Endothelial cell of umbilical vein (primary cell): ENCODE results near the gene LRIF1. TPM values are rescaled to one million over a fixed set of nuclear protein-coding genes. Genes with fewer than 3 reads are reported as not detected.

ENCODE experiments used
- BruUV-seq: library from RNA; stranded (reverse); fragments of 400-500 nt; replicated peaks from 2 replicates; lab custom pipeline; 2021; lab: Mats Ljungman, UMichigan
- CTCF ChIA-PET: fragments of 300-600, 350-600 bp; sonication (Branson Sonifier 250); formaldehyde crosslinking; loops from one replicate; lab custom pipeline; 2021; ENCODE audit warnings: antibody characterized with exemption, inconsistent platforms; lab: Charles Lee
- POLR2A ChIA-PET: fragments of 300-600, 350-600 bp; sonication (Branson Sonifier 250); formaldehyde crosslinking; loops from one replicate; lab custom pipeline; 2021; ENCODE audit warnings: antibody characterized with exemption, inconsistent platforms; lab: Charles Lee
- DNase-seq: peaks from one replicate; pipeline ENCODE4 v3.0.0-alpha.2; 2011; ENCODE audit warnings: low read depth, low spot score
- FAIRE-seq: peaks from 2 replicates; lab custom pipeline; 2011; peaks lifted over from hg19 to GRCh38; lab: Jason Lieb, UNC
- H2AFZ ChIP-seq: 2 replicates; pipeline ENCODE4 v1.6.0; 2012; ENCODE audit warnings: low read depth, low read length, control low read depth, inconsistent platforms
- H3K27ac ChIP-seq: 2 replicates; pipeline ENCODE4 v1.5.1; 2011; ENCODE audit warnings: low read depth, mild to moderate bottlenecking, control low read depth, low read length, moderate library complexity; ENCODE audit not compliant: insufficient read depth
- H3K27me3 ChIP-seq, 2 experiments: 2 replicates each; pipeline versions ENCODE4 v1.6.0 to v1.6.1; 2011; ENCODE audit warnings: low read length in 2 of 2, mixed read lengths in 1 of 2; ENCODE audit not compliant: control insufficient read depth in 2 of 2, insufficient read depth in 2 of 2
- H3K36me3 ChIP-seq, 2 experiments: 2 replicates in 1 of 2; 3 replicates in 1 of 2; pipeline ENCODE4 v1.5.1; 2011; ENCODE audit warnings: low read length in 2 of 2, mild to moderate bottlenecking in 1 of 2, moderate library complexity in 1 of 2; ENCODE audit not compliant: control insufficient read depth in 2 of 2, insufficient read depth in 2 of 2; ENCODE audit errors: extremely low read depth in 1 of 2
- H3K4me1 ChIP-seq: 3 replicates; pipeline ENCODE4 v1.5.1; 2011; ENCODE audit warnings: mild to moderate bottlenecking, low read length; ENCODE audit not compliant: control insufficient read depth, insufficient read depth; ENCODE audit errors: extremely low read depth
- H3K4me2 ChIP-seq: 2 replicates; pipeline ENCODE4 v1.6.1; 2011; ENCODE audit warnings: low read length, control low read depth, mixed read lengths; ENCODE audit not compliant: insufficient read depth
- H3K4me3 ChIP-seq, 3 experiments: fragments of 200-600 bp in 1 of 3; sonication (generic), shearing (Covaris generic) in 1 of 3; replicated peaks in 1 of 3; 2 replicates each; pipeline ENCODE4 v1.5.1; 2011 to 2016; ENCODE audit warnings: control low read depth in 3 of 3, low read length in 3 of 3, mild to moderate bottlenecking in 2 of 3, inconsistent platforms in 1 of 3, low read depth in 1 of 3, moderate library complexity in 1 of 3; ENCODE audit not compliant: insufficient read depth in 1 of 3
- H3K79me2 ChIP-seq: 2 replicates; pipeline ENCODE4 v1.6.0; 2012; ENCODE audit warnings: low read length, inconsistent platforms; ENCODE audit not compliant: control insufficient read depth, insufficient read depth
- H3K9ac ChIP-seq: replicated peaks from 2 replicates; pipeline ENCODE3; 2011; ENCODE audit warnings: low read length, control low read depth; ENCODE audit not compliant: insufficient read depth; ENCODE audit errors: extremely low read depth
- H3K9me1 ChIP-seq: replicated peaks from 3 replicates; pipeline ENCODE4 v1.6.0; 2011; ENCODE audit warnings: mild to moderate bottlenecking, low read length; ENCODE audit not compliant: control insufficient read depth, insufficient read depth; ENCODE audit errors: extremely low read depth
- H3K9me3 ChIP-seq: replicated peaks from 2 replicates; pipeline ENCODE4 v1.5.1; 2012; ENCODE audit warnings: low read length, inconsistent platforms; ENCODE audit not compliant: control insufficient read depth, insufficient read depth
- H4K20me1 ChIP-seq: replicated peaks from 2 replicates; pipeline ENCODE3; 2011; ENCODE audit warnings: mild to moderate bottlenecking, low read length; ENCODE audit not compliant: control insufficient read depth, insufficient read depth; ENCODE audit errors: extremely low read depth
- CTCF ChIP-seq, 2 donors: IDR thresholded peaks; 1 replicate in 1 of 2; 2 replicates in 1 of 2; pipeline ENCODE4 v1.5.1; 2011; ENCODE audit warnings: low read length in 2 of 2, mild to moderate bottlenecking in 2 of 2, moderate library complexity in 2 of 2, control low read depth in 1 of 2, inconsistent platforms in 1 of 2, low read depth in 1 of 2; ENCODE audit not compliant: insufficient read depth in 1 of 2; ENCODE audit errors: extremely low read depth in 1 of 2
- EZH2 ChIP-seq: IDR thresholded peaks from 2 replicates; pipeline ENCODE4 v1.6.1; 2012; ENCODE audit warnings: borderline replicate concordance, low read depth, mild to moderate bottlenecking, moderate library complexity, low read length, inconsistent platforms; ENCODE audit not compliant: severe bottlenecking
- FOS ChIP-seq: IDR thresholded peaks from 2 replicates; pipeline ENCODE4 v1.6.1; 2011; ENCODE audit warnings: mild to moderate bottlenecking, low read length, moderate library complexity, borderline replicate concordance; ENCODE audit not compliant: insufficient read depth
- GATA2 ChIP-seq: IDR thresholded peaks from 2 replicates; pipeline ENCODE4 v1.7.0; 2011; ENCODE audit warnings: low read depth, mild to moderate bottlenecking, moderate library complexity, mixed read lengths, low read length; ENCODE audit not compliant: insufficient read length, insufficient read depth
- JUN ChIP-seq: IDR thresholded peaks from 2 replicates; pipeline ENCODE4 v1.6.1; 2011; ENCODE audit warnings: borderline replicate concordance, low read depth; ENCODE audit not compliant: insufficient read length, insufficient read depth
- MAX ChIP-seq: IDR thresholded peaks from 2 replicates; pipeline ENCODE4 v1.6.1; 2011; ENCODE audit not compliant: insufficient read depth, insufficient read length
- MYC ChIP-seq: IDR thresholded peaks from one replicate; pipeline ENCODE4 v1.6.1; 2011; ENCODE audit warnings: mild to moderate bottlenecking, low read depth, low read length
- POLR2A ChIP-seq: IDR thresholded peaks from 2 replicates; pipeline ENCODE4 v1.6.1; 2012; ENCODE audit warnings: low read depth, mild to moderate bottlenecking, control low read depth, low read length
- POLR2AphosphoS5 ChIP-seq: IDR thresholded peaks from 2 replicates; pipeline ENCODE4 v1.6.1; 2012; ENCODE audit warnings: low read depth, mild to moderate bottlenecking, control low read depth, low read length, moderate library complexity; ENCODE audit not compliant: insufficient read depth
- dilution Hi-C: fragments of 300-500 bp; cut with MboI; formaldehyde crosslinking; loops from one replicate; pipeline ENCODE4 v1.15.0; 2019; ENCODE audit warnings: low sequenced_read_pairs; ENCODE audit not compliant: extremely low pct_ligation_motif_present
- intact Hi-C: fragments of 100-400 bp; cut with micrococcal nuclease; formaldehyde crosslinking; loops from one replicate; pipeline ENCODE4 v1.10.0; 2022
- polyA plus RNA-seq, 4 experiments: library from polyadenylated mRNA; depleted of rRNA in 3 of 4; stranded (reverse) in 3 of 4; unstranded in 1 of 4; fragments of >200 nt; gene quantifications; 2 replicates each; pipeline versions ENCODE4 v1.2.1 to v1.2.3, GENCODE V29; 2011 to 2012; ENCODE audit warnings: missing spikeins in 1 of 4
- total RNA-seq: library from RNA; stranded (reverse); gene quantifications from 2 replicates; pipeline ENCODE4 v1.2.3, GENCODE V29; 2021

Gene LRIF1
- total and polyA plus RNA-seq, 2 donors (not counting 3 experiments of a cell fraction or from before 2014, with no cell fraction given) = 3.5 to 13.0 TPM

- Histone ChIP-seq H3K4me1 (no peaks in the 10 kb centered on the region), H3K4me3 (no peak overlapping the region), H3K27me3 (no peaks in the 10 kb centered on the region), H3K9me3 (no peaks in the 10 kb centered on the region), H4K20me1 (peaks cover 2% of the 10 kb centered on the region), H3K36me3 (peaks cover 2 to 7% of the 10 kb centered on the region in 2 experiments), H3K4me2 (no peak overlapping the region), H3K9ac (no peak overlapping the region), H2AFZ (no peak overlapping the region), H3K9me1 (no peaks in the 10 kb centered on the region), H3K79me2 (peaks cover 9% of the 10 kb centered on the region), H3K27ac (no peak overlapping the region)
- no peak for TF ChIP-seq CTCF (IDR thresholded peaks at IDR 0.05; ENCODE audit: extremely low read depth in 1 of 2, insufficient read depth in 1 of 2, low read depth in 1 of 2, low read length in 2 of 2)
- TF ChIP-seq POLR2A = no peak
- BruUV-seq = no TSS peak
- intact Hi-C loops = no loop called here
- ChIA-PET POLR2A (no interaction called here), CTCF (no interaction called here)
- FAIRE-seq (no peak), DNase-seq (no peak)
- dilution Hi-C loops = no loop called here
Observed at GRCh38 chr1:110952031-110952430, 11.7 kb downstream of the LRIF1 start.

- H3K79me2 ChIP-seq = peaks cover 9% of the 10 kb centered on the region
- no peaks in the 10 kb centered on the region for H3K27me3 ChIP-seq
- FAIRE-seq (no peak), DNase-seq (no peak)
- H3K4me3 ChIP-seq = no peak overlapping the region
- H3K9me1 ChIP-seq = no peaks in the 10 kb centered on the region
- H3K9ac ChIP-seq = no peak overlapping the region
- intact Hi-C loops = no loop called here
- no peak overlapping the region for H3K27ac ChIP-seq
- POLR2A ChIA-PET = no interaction called here
- TF ChIP-seq FOS (no peak), CTCF (IDR thresholded peaks at IDR 0.05; ENCODE audit: extremely low read depth in 1 of 2, insufficient read depth in 1 of 2, low read depth in 1 of 2, low read length in 2 of 2) (no peak), POLR2AphosphoS5 (no peak), JUN (no peak), MAX (no peak), MYC (no peak), POLR2A (no peak), EZH2 (no peak), GATA2 (no peak)
- no TSS peak for BruUV-seq
- H4K20me1 ChIP-seq = peaks cover 2% of the 10 kb centered on the region
- no peak overlapping the region for H2AFZ ChIP-seq
- CTCF ChIA-PET = no interaction called here
- H3K4me1 ChIP-seq = no peaks in the 10 kb centered on the region
- dilution Hi-C loops = no loop called here
- no peak overlapping the region for H3K4me2 ChIP-seq
- H3K9me3 ChIP-seq = no peaks in the 10 kb centered on the region
- peaks cover 2 to 7% of the 10 kb centered on the region in 2 experiments for H3K36me3 ChIP-seq
Observed at GRCh38 chr1:110951161-110951560, 12.6 kb downstream of the LRIF1 start.
